ENCODE results near the gene MRPL18. TPM values are rescaled to one million over a fixed set of nuclear protein-coding genes. Genes with fewer than 3 reads are reported as not detected.

MRPL18 gene
- total and polyA plus RNA-seq, 2 of the 4 experiments (the other 2 are of a cell fraction) = 53.4 to 56.8 TPM

DNA sequence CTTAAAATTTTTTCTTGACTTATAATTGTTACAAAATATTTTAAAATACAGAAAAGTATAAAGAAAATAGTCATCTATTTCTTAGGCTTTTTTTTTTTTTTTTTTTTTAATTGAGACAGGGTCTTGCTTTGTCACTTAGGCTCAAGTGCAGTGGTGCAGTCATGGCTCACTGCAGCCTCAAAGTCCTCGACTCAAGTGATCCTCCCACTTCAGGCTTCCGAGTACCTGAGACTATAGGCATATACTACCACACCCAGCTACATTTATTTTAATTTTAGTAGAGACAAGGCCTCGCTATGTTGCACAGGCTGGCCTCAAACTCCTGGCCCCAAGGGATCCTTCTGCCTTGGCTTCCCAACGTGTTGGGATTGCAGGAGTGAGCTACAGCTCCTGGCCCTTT, 33.8 kb upstream of the MRPL18 start:
- intact Hi-C loops (cut with micrococcal nuclease) (no loop called here), dilution Hi-C loops (cut with HindIII; ENCODE audit: low sequenced_read_pairs, unreplicated experiment) (no loop called here), in situ Hi-C loops (cut with MboI; ENCODE audit: low sequenced_read_pairs) (no loop called here)
- BruUV-seq (replicated peaks) = no TSS peak
- Histone ChIP-seq H4K20me1 (ENCODE audit: insufficient read depth, low read length) (peaks cover 16% of the 10 kb centered on the region), H2BK120ac (ENCODE audit: low read depth, low read length) (no peak overlapping the region), H3K36me3 (ENCODE audit: control insufficient read depth, insufficient read depth, low read length) (peaks cover 35% of the 10 kb centered on the region), H3K9me3 (ENCODE audit: control insufficient read depth, insufficient read depth, low read length) (no peaks in the 10 kb centered on the region), H2BK20ac (ENCODE audit: low read depth, low read length) (no peak overlapping the region), H3K27me3 (ENCODE audit: control insufficient read depth, insufficient read depth, low read length) (no peaks in the 10 kb centered on the region), H2BK5ac (ENCODE audit: low read depth, low read length, poor library complexity, severe bottlenecking) (no peak overlapping the region), H4K5ac (ENCODE audit: low read depth, low read length) (no peak overlapping the region), H3K18ac (ENCODE audit: low read depth, low read length) (no peak overlapping the region), H3K4me3 (ENCODE audit: insufficient read depth, low read depth, low read length) (no peak overlapping the region), H4K91ac (ENCODE audit: insufficient read depth, low read depth, low read length) (no peak overlapping the region), H2AFZ (replicated peaks; ENCODE audit: low read length, poor library complexity) (no peak overlapping the region), H2BK15ac (ENCODE audit: low read depth, low read length) (no peak overlapping the region), H3K14ac (replicated peaks; ENCODE audit: low read depth, low read length) (no peak overlapping the region), H3K9me1 (ENCODE audit: insufficient read depth, low read length) (peaks cover 10% of the 10 kb centered on the region), H3K23ac (ENCODE audit: low read depth, low read length) (no peak overlapping the region), H3K4me2 (ENCODE audit: low read depth, low read length) (no peak overlapping the region), H3K79me1 (ENCODE audit: low read depth in 1 of 2, low read length in 2 of 2) (peaks cover 31% of the 10 kb centered on the region in 2 experiments), H3K4me1 (ENCODE audit: control insufficient read depth, insufficient read depth, low read length) (peaks cover 13% of the 10 kb centered on the region), H2AK5ac (ENCODE audit: low read depth, low read length) (no peak overlapping the region), H4K8ac (ENCODE audit: low read depth in 2 of 2, low read length in 2 of 2) (no peak overlapping the region), H3K4ac (ENCODE audit: low read depth, low read length) (no peak overlapping the region), H3K27ac (ENCODE audit: insufficient read depth, low read length) (no peak overlapping the region), H3K56ac (ENCODE audit: extremely low read depth, insufficient read depth, low read length) (no peak overlapping the region), H3K9ac (ENCODE audit: low read depth, low read length) (no peak overlapping the region), H2AK9ac (replicated peaks; ENCODE audit: low read depth, low read length, poor library complexity) (no peak overlapping the region)
- WGBS, 2 experiments (ENCODE audit: extremely low coverage in 2 of 2, insufficient read length in 1 of 2) = 100% methylated on average over 1 of the region's 4 CpGs; no CpG with 5 or more reads in 1 of the 2 experiments
- ChIA-PET CTCF (no interaction called here), POLR2A (ENCODE audit: unreplicated experiment) (interaction anchor here (0.7 kb wide), 1 partner anchor 53 kb away, joined by 3 read pairs; no protein-coding TSS in a partner anchor)
- no peak for TF ChIP-seq BHLHE40 (IDR thresholded peaks at IDR 0.05; ENCODE audit: low read depth, low read length)
- no peak for TF ChIP-seq RCOR1 (IDR thresholded peaks at IDR 0.05; ENCODE audit: insufficient replicate concordance, low read length)
- no peak for TF ChIP-seq POLR2A (IDR thresholded peaks at IDR 0.05; ENCODE audit: low read depth, low read length)
- TF ChIP-seq, protein P1, sequence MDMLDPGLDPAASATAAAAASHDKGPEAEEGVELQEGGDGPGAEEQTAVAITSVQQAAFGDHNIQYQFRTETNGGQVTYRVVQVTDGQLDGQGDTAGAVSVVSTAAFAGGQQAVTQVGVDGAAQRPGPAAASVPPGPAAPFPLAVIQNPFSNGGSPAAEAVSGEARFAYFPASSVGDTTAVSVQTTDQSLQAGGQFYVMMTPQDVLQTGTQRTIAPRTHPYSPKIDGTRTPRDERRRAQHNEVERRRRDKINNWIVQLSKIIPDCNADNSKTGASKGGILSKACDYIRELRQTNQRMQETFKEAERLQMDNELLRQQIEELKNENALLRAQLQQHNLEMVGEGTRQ (IDR thresholded peaks at IDR 0.05; ENCODE audit: low read depth, low read length) = no peak
- no peak for TF ChIP-seq MXI1 (IDR thresholded peaks at IDR 0.05; ENCODE audit: borderline replicate concordance, low read depth, low read length)
- no peak for TF ChIP-seq RAD21 (IDR thresholded peaks at IDR 0.05; ENCODE audit: low read length)
- no peak for ATAC-seq (ENCODE audit: low read depth)
- no peak for DNase-seq
